ENCODE results near the gene ANKRD33B.

The ANKRD33B gene

GRCh38 chr5:10700516-10700915, 136.6 kb downstream of the ANKRD33B start:
- DNase-seq (ENCODE audit: low spot score): no peak

GRCh38 chr5:10701567-10702039, 137.7 kb downstream of the ANKRD33B start:
- DNase-seq (ENCODE audit: low spot score): peak; percentile 44

- no peak for DNase-seq (ENCODE audit: low spot score)
These were observed 138.3 kb downstream of the ANKRD33B start for GRCh38 chr5:10702040-10702629.

- no peak for DNase-seq (ENCODE audit: low spot score)
These were observed 139.1 kb downstream of the ANKRD33B start for GRCh38 chr5:10702911-10703491.

GRCh38 chr5:10703676-10704075, 139.8 kb downstream of the ANKRD33B start:
- no peak for DNase-seq (ENCODE audit: low spot score)

- DNase-seq (ENCODE audit: low spot score): no peak
These were observed 141.2 kb downstream of the ANKRD33B start for GRCh38 chr5:10704949-10705621.

- no peak for DNase-seq (ENCODE audit: low spot score)
These were observed 141.9 kb downstream of the ANKRD33B start for GRCh38 chr5:10705747-10706146.

GRCh38 chr5:10706326-10706725, 142.5 kb downstream of the ANKRD33B start:
- no peak for DNase-seq (ENCODE audit: low spot score)
